Panc1 (cell line): Measurements from ENCODE around the gene XPA. TPM values are rescaled to one million over a fixed set of nuclear protein-coding genes. Genes with fewer than 3 reads are reported as not detected.
A peak's percentile ranks its signal among the peaks of the same experiment; 100 is the strongest.

Experiments
- ATAC-seq: fragments of 200-7000 bp; cut with Tn5 transposase; 2 replicates; pipeline ENCODE4 v1.9.1; 2020; ENCODE audit warnings: mild to moderate bottlenecking, moderate library complexity
- BruUV-seq: library from RNA; stranded (reverse); fragments of 400-500 nt; replicated peaks from 2 replicates; lab custom pipeline; 2021; lab: Mats Ljungman, UMichigan
- CTCF ChIA-PET: fragments of 300-600 bp; sonication (Branson Sonifier 250); formaldehyde crosslinking; loops from one replicate; lab custom pipeline; 2022; ENCODE audit warnings: antibody characterized with exemption; lab: Charles Lee
- POLR2A ChIA-PET: fragments of 300-600 bp; sonication (Branson Sonifier 250); formaldehyde crosslinking; loops from one replicate; lab custom pipeline; 2022; ENCODE audit warnings: antibody characterized with exemption; lab: Charles Lee
- DNase-seq: peaks from one replicate; pipeline ENCODE4 v3.0.0-alpha.2; 2010; ENCODE audit warnings: low read depth, low spot score
- H3K27ac ChIP-seq: 2 replicates; pipeline ENCODE4 v1.5.1; 2011; ENCODE audit warnings: mild to moderate bottlenecking, low read length, inconsistent platforms
- H3K27me3 ChIP-seq: fragments of 200-500 bp; sonication (Bioruptor generic); 2 replicates; pipeline ENCODE4 v1.6.0; 2014; ENCODE audit warnings: low read length, inconsistent platforms; ENCODE audit not compliant: control insufficient read depth, insufficient read depth
- H3K36me3 ChIP-seq: fragments of 200-500 bp; sonication (Bioruptor generic); 2 replicates; pipeline ENCODE4 v1.5.1; 2014; ENCODE audit warnings: inconsistent platforms, mild to moderate bottlenecking, low read length, moderate library complexity; ENCODE audit not compliant: control insufficient read depth, insufficient read depth
- H3K4me1 ChIP-seq: 2 replicates; pipeline ENCODE4 v1.5.1; 2011; ENCODE audit warnings: inconsistent platforms, mild to moderate bottlenecking, low read length, moderate library complexity; ENCODE audit not compliant: control insufficient read depth, insufficient read depth
- H3K4me3 ChIP-seq, 2 experiments: 2 replicates each; pipeline ENCODE4 v1.5.1; 2011 to 2012; ENCODE audit warnings: low read depth in 2 of 2, low read length in 2 of 2, mild to moderate bottlenecking in 2 of 2, inconsistent platforms in 1 of 2, moderate library complexity in 1 of 2
- H3K9me3 ChIP-seq: fragments of 200-500 bp; sonication (Bioruptor generic); 2 replicates; pipeline ENCODE4 v1.5.1; 2014; ENCODE audit warnings: low read depth, mild to moderate bottlenecking, inconsistent platforms, low read length, moderate library complexity; ENCODE audit not compliant: control insufficient read depth, insufficient read depth
- POLR2AphosphoS5 ChIP-seq: IDR thresholded peaks from 2 replicates; pipeline ENCODE4 v1.6.1; 2012; ENCODE audit warnings: mild to moderate bottlenecking, low read depth, low read length, moderate library complexity
- SIN3A ChIP-seq: IDR thresholded peaks from 2 replicates; pipeline ENCODE4 v1.6.1; 2012; ENCODE audit warnings: low read depth, mild to moderate bottlenecking, low read length, moderate library complexity, borderline replicate concordance; ENCODE audit not compliant: insufficient read depth
- TCF7L2 ChIP-seq: IDR thresholded peaks from 2 replicates; pipeline ENCODE4 v1.6.1; 2011; ENCODE audit warnings: mild to moderate bottlenecking, low read depth, low read length, inconsistent platforms
- in situ Hi-C: cut with HindIII; loops from 2 replicates; pipeline ENCODE4 v1.10.0; 2016; ENCODE audit warnings: low sequenced_read_pairs, low pct_unique_long_range_greater_than_20kb
- intact Hi-C: fragments of 100-400 bp; cut with micrococcal nuclease; formaldehyde crosslinking; loops from one replicate; pipeline ENCODE4 v1.10.0; 2022; ENCODE audit not compliant: unreplicated experiment
- total RNA-seq: library from RNA; stranded (reverse); gene quantifications from one replicate; pipeline ENCODE4 v1.2.1, GENCODE V29; 2021; ENCODE audit not compliant: unreplicated experiment
- TF ChIP-seq, protein P1 (sequence below): fragments of 450-650 bp; IDR thresholded peaks from 2 replicates; pipeline ENCODE4 v1.5.1; 2017; ENCODE audit warnings: mild to moderate bottlenecking
- TF ChIP-seq, protein P2 (sequence below), 2 experiments: IDR thresholded peaks; 2 replicates each; pipeline ENCODE4 v1.6.1; 2011 to 2012; ENCODE audit warnings: low read depth in 2 of 2, control low read depth in 1 of 2, low read length in 1 of 2, mild to moderate bottlenecking in 1 of 2, moderate library complexity in 1 of 2; ENCODE audit not compliant: insufficient read depth in 1 of 2

The XPA gene
- total RNA-seq, 1 experiment from 2014 or later, result 7.1 TPM

DNA sequence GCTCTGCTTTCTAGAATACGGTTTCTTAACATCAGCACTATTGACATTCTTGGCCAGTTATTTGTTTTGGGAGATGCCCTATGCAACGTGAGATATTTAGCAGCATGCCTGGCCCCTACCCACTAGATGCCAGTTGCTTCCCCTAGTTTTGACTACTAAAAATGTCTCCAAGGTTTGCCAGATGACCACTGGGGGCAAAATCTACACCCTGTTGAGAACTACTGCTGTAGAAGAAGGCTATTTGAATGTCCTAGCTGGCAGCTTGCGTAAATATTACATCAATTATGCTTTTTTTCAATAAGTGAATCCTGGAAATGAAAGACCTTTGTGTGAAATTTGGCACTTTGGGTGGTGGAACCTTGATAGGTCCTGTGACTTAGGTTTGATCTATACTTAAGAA lies 58.5 kb downstream of the XPA start:
- Histone ChIP-seq H3K4me3 (no peak overlapping the region), H3K4me1 (peaks cover 24% of the 10 kb centered on the region), H3K36me3 (peaks cover 11% of the 10 kb centered on the region), H3K9me3 (no peaks in the 10 kb centered on the region), H3K27me3 (no peaks in the 10 kb centered on the region), H3K27ac (no peak overlapping the region)
- TF ChIP-seq, protein P1, sequence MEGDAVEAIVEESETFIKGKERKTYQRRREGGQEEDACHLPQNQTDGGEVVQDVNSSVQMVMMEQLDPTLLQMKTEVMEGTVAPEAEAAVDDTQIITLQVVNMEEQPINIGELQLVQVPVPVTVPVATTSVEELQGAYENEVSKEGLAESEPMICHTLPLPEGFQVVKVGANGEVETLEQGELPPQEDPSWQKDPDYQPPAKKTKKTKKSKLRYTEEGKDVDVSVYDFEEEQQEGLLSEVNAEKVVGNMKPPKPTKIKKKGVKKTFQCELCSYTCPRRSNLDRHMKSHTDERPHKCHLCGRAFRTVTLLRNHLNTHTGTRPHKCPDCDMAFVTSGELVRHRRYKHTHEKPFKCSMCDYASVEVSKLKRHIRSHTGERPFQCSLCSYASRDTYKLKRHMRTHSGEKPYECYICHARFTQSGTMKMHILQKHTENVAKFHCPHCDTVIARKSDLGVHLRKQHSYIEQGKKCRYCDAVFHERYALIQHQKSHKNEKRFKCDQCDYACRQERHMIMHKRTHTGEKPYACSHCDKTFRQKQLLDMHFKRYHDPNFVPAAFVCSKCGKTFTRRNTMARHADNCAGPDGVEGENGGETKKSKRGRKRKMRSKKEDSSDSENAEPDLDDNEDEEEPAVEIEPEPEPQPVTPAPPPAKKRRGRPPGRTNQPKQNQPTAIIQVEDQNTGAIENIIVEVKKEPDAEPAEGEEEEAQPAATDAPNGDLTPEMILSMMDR, result peak; percentile 22; the same call in 1 of the 2 replicates
- TF ChIP-seq TCF7L2, result no peak
- DNase-seq (no peak), ATAC-seq (no peak)
- ChIA-PET POLR2A (interaction anchor here (0.6 kb wide), 2 partner anchors 15 to 45 kb away, joined by 3 to 6 read pairs; no protein-coding TSS in a partner anchor), CTCF (no interaction called here)
- intact Hi-C loops (no loop called here), in situ Hi-C loops (no loop called here)
- BruUV-seq, result no TSS peak

DNA sequence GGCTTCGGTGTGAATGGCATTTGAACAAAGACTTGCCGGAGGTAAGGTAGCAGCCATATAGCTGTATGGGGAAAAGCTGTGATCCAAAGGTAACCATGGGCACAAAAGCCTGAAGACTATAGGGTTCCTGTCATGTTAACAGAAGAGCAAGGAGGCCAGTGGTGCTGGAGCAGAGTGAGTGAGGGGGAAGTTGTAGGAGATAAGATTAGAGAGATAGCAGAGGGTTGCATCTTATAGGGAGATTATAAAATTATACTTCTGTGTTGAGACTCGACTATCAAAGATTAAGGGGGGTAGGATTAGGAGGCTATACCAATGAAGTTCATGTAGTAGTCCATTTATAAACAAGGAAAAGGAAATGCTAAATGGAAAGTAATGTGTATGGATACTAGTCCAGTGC lies 60.2 kb downstream of the XPA start:
- H3K9me3 ChIP-seq, result no peaks in the 10 kb centered on the region
- H3K4me3 ChIP-seq, result no peak overlapping the region
- no peaks in the 10 kb centered on the region for H3K27me3 ChIP-seq
- TF ChIP-seq POLR2AphosphoS5, result no peak
- TF ChIP-seq, protein P1, result no peak
- no peak for TF ChIP-seq SIN3A
- TF ChIP-seq, protein P2, sequence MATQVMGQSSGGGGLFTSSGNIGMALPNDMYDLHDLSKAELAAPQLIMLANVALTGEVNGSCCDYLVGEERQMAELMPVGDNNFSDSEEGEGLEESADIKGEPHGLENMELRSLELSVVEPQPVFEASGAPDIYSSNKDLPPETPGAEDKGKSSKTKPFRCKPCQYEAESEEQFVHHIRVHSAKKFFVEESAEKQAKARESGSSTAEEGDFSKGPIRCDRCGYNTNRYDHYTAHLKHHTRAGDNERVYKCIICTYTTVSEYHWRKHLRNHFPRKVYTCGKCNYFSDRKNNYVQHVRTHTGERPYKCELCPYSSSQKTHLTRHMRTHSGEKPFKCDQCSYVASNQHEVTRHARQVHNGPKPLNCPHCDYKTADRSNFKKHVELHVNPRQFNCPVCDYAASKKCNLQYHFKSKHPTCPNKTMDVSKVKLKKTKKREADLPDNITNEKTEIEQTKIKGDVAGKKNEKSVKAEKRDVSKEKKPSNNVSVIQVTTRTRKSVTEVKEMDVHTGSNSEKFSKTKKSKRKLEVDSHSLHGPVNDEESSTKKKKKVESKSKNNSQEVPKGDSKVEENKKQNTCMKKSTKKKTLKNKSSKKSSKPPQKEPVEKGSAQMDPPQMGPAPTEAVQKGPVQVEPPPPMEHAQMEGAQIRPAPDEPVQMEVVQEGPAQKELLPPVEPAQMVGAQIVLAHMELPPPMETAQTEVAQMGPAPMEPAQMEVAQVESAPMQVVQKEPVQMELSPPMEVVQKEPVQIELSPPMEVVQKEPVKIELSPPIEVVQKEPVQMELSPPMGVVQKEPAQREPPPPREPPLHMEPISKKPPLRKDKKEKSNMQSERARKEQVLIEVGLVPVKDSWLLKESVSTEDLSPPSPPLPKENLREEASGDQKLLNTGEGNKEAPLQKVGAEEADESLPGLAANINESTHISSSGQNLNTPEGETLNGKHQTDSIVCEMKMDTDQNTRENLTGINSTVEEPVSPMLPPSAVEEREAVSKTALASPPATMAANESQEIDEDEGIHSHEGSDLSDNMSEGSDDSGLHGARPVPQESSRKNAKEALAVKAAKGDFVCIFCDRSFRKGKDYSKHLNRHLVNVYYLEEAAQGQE (IDR thresholded peaks at IDR 0.05; ENCODE audit: insufficient read depth in 1 of 2, low read depth in 2 of 2, low read length in 1 of 2), result no peak
- TF ChIP-seq TCF7L2, result no peak
- no peak overlapping the region for H3K27ac ChIP-seq
- ChIA-PET POLR2A (no interaction called here), CTCF (no interaction called here)
- intact Hi-C loops, result no loop called here
- H3K4me1 ChIP-seq, result peaks cover 25% of the 10 kb centered on the region
- in situ Hi-C loops, result no loop called here
- H3K36me3 ChIP-seq, result peaks cover 3% of the 10 kb centered on the region
- ATAC-seq (no peak), DNase-seq (no peak)
- BruUV-seq, result no TSS peak
